Uterus (tissue), 4 donors: Measurements from ENCODE around the gene OMA1. TPM values are rescaled to one million over a fixed set of nuclear protein-coding genes. Genes with fewer than 3 reads are reported as not detected.
"Not testable (repeated sequence)": the region's sequence is repeated elsewhere in the genome, so short reads cannot be mapped to it uniquely, and the experiment has no call there.

ENCODE experiments used
- DNase-seq, 2 donors: peaks; one replicate each; pipeline ENCODE4 v3.0.0-alpha.2; 2019 to 2020
- H3K27ac ChIP-seq, 2 donors: fragments of 200-600 bp; sonication (generic); 1 replicate in 1 of 2; 2 replicates in 1 of 2; pipeline ENCODE4 v1.5.1; 2016 to 2018
- H3K27me3 ChIP-seq, 2 donors: fragments of 200-600 bp; sonication (generic); one replicate each; pipeline ENCODE4 v1.5.1; 2018 to 2019; ENCODE audit warnings: control low read depth in 1 of 2
- H3K36me3 ChIP-seq, 2 donors: fragments of 200-600 bp; sonication (generic); one replicate each; pipeline ENCODE4 v1.5.1; 2019; ENCODE audit warnings: control low read depth in 1 of 2
- H3K4me1 ChIP-seq, 2 donors: fragments of 200-600 bp; sonication (generic); one replicate each; pipeline ENCODE4 v1.5.1; 2018 to 2019; ENCODE audit warnings: control low read depth in 1 of 2
- H3K4me3 ChIP-seq, 2 donors: fragments of 200-600 bp; sonication (generic); 1 replicate in 1 of 2; 2 replicates in 1 of 2; pipeline ENCODE4 v1.5.1; 2018 to 2019; ENCODE audit warnings: mild to moderate bottlenecking in 1 of 2
- H3K9me3 ChIP-seq, 2 donors: fragments of 200-600 bp; sonication (generic); one replicate each; pipeline ENCODE4 v1.5.1; 2019; ENCODE audit warnings: control low read depth in 1 of 2
- CTCF ChIP-seq, 4 experiments: fragments of 200-600 bp in 2 of 4; fragments of 450-650 bp in 2 of 4; sonication (generic) in 2 of 4; IDR thresholded peaks; one replicate each; pipeline ENCODE4 v1.5.1; 2016 to 2019; ENCODE audit warnings: antibody characterized with exemption in 4 of 4, mild to moderate bottlenecking in 2 of 4, moderate library complexity in 1 of 4
- POLR2A ChIP-seq, 2 donors: fragments of 450-650 bp; IDR thresholded peaks; one replicate each; pipeline ENCODE4 v1.6.1; 2016; ENCODE audit warnings: antibody characterized with exemption in 2 of 2, mild to moderate bottlenecking in 1 of 2, moderate library complexity in 1 of 2
- intact Hi-C: fragments of 100-400 bp; cut with DNase I; formaldehyde crosslinking; loops from one replicate; pipeline ENCODE4 v1.15.1; 2023; ENCODE audit warnings: low total_unique reads
- total RNA-seq, 4 donors: library from RNA; depleted of rRNA in 3 of 4; stranded (reverse); fragments of >200 nt in 3 of 4; gene quantifications; one replicate each; pipeline versions ENCODE4 v1.1.0 to v1.2.4, GENCODE V29; 2014 to 2023
- donor health status: DM: yes; HTN: yes; CAD: no.

OMA1 gene
- total RNA-seq, 4 donors from 2014 or later: 45.9 to 97.6 (median 65.4) TPM

DNA sequence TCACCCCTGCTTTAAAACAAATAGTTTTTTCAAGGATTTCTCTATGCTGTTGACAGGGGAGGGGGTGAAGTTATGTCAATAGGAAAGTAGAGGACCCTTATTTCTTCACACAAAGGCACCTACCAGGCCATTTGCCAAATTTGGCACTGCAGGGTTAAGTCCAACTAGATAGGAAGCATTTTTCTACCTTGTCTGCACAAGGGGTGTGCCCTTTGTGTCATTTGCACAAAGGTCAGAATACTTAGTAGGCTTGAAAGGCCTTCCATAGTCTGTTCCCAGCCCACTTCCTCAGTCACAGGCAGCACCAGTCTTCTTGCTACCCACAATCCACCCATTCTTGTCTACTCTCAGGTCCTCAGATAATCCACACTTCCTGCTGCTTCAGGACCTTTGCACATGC is 23.6 kb upstream of the OMA1 start:
- Histone ChIP-seq H3K27ac (no peak overlapping the region), H3K27me3 (no peaks in the 10 kb centered on the region), H3K36me3 (no peaks in the 10 kb centered on the region), H3K9me3 (no peaks in the 10 kb centered on the region), H3K4me1 (no peaks in the 10 kb centered on the region), H3K4me3 (no peak overlapping the region)
- DNase-seq: no peak
- intact Hi-C loops: no loop called here
- TF ChIP-seq CTCF (IDR thresholded peaks at IDR 0.05) (no peak), POLR2A (IDR thresholded peaks at IDR 0.05) (no peak)

GRCh38 chr1:58568911-58569310 is 22.4 kb upstream of the OMA1 start:
- TF ChIP-seq POLR2A (IDR thresholded peaks at IDR 0.05): no peak
- Histone ChIP-seq H3K4me3 (no peak overlapping the region), H3K9me3 (no peaks in the 10 kb centered on the region), H3K27me3 (no peaks in the 10 kb centered on the region), H3K4me1 (no peaks in the 10 kb centered on the region), H3K27ac (no peak overlapping the region), H3K36me3 (no peaks in the 10 kb centered on the region)
- no peak for DNase-seq
- intact Hi-C loops: no loop called here

- Histone ChIP-seq H3K4me1 (no peaks in the 10 kb centered on the region), H3K4me3 (no peak overlapping the region), H3K9me3 (no peaks in the 10 kb centered on the region), H3K27ac (no peak overlapping the region), H3K27me3 (no peaks in the 10 kb centered on the region), H3K36me3 (no peaks in the 10 kb centered on the region)
- intact Hi-C loops: no loop called here
- no peak for TF ChIP-seq CTCF (IDR thresholded peaks at IDR 0.05)
- no peak for TF ChIP-seq POLR2A (IDR thresholded peaks at IDR 0.05)
- DNase-seq: no peak
Measured at GRCh38 chr1:58568271-58568860, 21.8 kb upstream of the OMA1 start.

DNA sequence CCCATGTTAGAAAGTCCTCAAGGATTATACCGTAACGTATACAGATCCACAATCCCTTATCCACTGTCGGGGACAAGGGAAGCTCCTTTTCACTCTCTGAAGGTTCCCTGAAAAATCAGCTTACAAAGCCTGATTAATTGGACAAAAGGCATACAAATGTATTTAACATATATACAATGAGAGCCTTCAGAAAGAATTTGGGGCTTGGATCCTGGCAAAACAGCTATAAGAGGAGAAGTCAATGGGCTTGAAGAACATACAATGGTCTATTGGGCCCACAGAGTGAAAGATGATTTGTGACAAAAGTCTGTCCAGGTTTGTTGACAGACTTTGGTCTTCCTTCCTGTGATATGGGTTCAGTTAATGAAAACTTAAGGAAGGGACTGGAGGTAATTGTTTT is 19.8 kb upstream of the OMA1 start:
- Histone ChIP-seq H3K9me3 (no peaks in the 10 kb centered on the region), H3K36me3 (no peaks in the 10 kb centered on the region), H3K27me3 (no peaks in the 10 kb centered on the region), H3K27ac (no peak overlapping the region), H3K4me1 (no peaks in the 10 kb centered on the region), H3K4me3 (no peak overlapping the region)
- TF ChIP-seq CTCF (IDR thresholded peaks at IDR 0.05) (no peak), POLR2A (IDR thresholded peaks at IDR 0.05) (no peak)
- no peak for DNase-seq
- intact Hi-C loops: no loop called here

DNA sequence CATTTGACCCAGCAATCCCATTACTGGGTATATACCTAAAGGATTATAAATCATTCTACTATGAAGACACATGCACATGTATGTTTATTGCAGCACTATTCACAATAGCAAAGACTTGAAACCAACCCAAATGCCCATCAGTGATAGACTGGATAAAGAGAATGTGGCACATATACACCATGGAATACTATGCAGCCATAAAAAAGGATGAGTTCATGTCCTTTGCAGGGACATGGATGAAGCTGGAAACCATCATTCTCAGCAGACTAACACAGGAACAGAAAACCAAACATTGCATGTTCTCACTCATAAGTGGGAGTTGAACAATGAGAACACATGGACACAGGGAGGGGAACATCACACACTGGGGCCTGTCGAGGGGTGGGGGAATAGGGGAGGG is 17.2 kb upstream of the OMA1 start:
- H3K36me3 ChIP-seq: not testable (repeated sequence)

DNA sequence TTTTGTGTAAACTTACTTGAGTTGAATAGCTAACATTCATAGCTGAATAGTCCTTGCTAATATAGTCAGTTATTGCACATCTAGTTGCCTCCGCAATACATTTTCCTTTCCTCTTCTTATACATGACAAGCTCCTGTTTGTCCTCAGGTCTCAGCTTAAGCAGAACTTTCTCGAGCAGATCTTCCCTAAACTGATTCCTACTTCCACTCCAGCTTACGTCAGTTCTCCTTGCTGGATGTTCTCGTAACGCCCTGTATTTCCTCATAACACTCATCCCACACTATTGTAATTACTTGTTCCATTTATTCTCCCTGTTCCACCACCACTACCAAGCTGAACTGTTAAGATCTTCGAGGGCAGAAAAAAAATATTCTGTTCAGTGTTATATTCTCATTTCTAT is 15.1 kb upstream of the OMA1 start:
- intact Hi-C loops: no loop called here
- Histone ChIP-seq H3K4me1 (no peaks in the 10 kb centered on the region), H3K36me3 (no peaks in the 10 kb centered on the region), H3K4me3 (no peak overlapping the region), H3K27ac (no peak overlapping the region), H3K9me3 (no peaks in the 10 kb centered on the region), H3K27me3 (no peaks in the 10 kb centered on the region)
- TF ChIP-seq CTCF (IDR thresholded peaks at IDR 0.05) (no peak), POLR2A (IDR thresholded peaks at IDR 0.05) (no peak)
- no peak for DNase-seq

More for the DNA sequence above, 17.2 kb upstream of the OMA1 start:
- H3K9me3 ChIP-seq, H3K4me3 ChIP-seq, intact Hi-C loops, DNase-seq, H3K4me1 ChIP-seq, H3K27ac ChIP-seq, H3K27me3 ChIP-seq: not testable (repeated sequence)
